Fibroblast of lung (primary cell): ENCODE measurements around the gene PBLD. TPM values are rescaled to one million over a fixed set of nuclear protein-coding genes. Genes with fewer than 3 reads are reported as not detected.

Experiments used
- DNase-seq, 2 donors: peaks; one replicate each; pipeline versions ENCODE4 v3.0.0 to v3.0.0-alpha.2; 2010; ENCODE audit warnings: low read depth in 2 of 2
- H2AFZ ChIP-seq: 2 replicates; pipeline ENCODE4 v1.5.1; 2012; ENCODE audit warnings: low read length, control low read depth, inconsistent platforms
- H3K27ac ChIP-seq: 2 replicates; pipeline ENCODE4 v1.5.1; 2011; ENCODE audit warnings: low read length, control low read depth; ENCODE audit not compliant: insufficient read depth
- H3K27me3 ChIP-seq: 2 replicates; pipeline ENCODE4 v1.5.1; 2011; ENCODE audit warnings: mild to moderate bottlenecking, low read length; ENCODE audit not compliant: control insufficient read depth, insufficient read depth
- H3K36me3 ChIP-seq: 2 replicates; pipeline ENCODE4 v1.5.1; 2011; ENCODE audit warnings: low read length; ENCODE audit not compliant: control insufficient read depth, insufficient read depth
- H3K4me1 ChIP-seq: 2 replicates; pipeline ENCODE4 v1.5.1; 2011; ENCODE audit warnings: low read length; ENCODE audit not compliant: control insufficient read depth, insufficient read depth; ENCODE audit errors: extremely low read depth
- H3K4me2 ChIP-seq: 2 replicates; pipeline ENCODE4 v1.5.1; 2011; ENCODE audit warnings: low read length, control low read depth; ENCODE audit not compliant: insufficient read depth; ENCODE audit errors: extremely low read depth
- H3K4me3 ChIP-seq, 4 experiments: fragments of 200-600 bp in 1 of 4; sonication (generic) in 1 of 4; replicated peaks in 1 of 4; 2 replicates each; pipeline ENCODE4 v1.5.1; 2011 to 2016; ENCODE audit warnings: low read length in 4 of 4, low read depth in 3 of 4, mild to moderate bottlenecking in 3 of 4, control low read depth in 2 of 4, inconsistent platforms in 1 of 4, mixed read lengths in 1 of 4; ENCODE audit not compliant: insufficient read depth in 1 of 4; ENCODE audit errors: control extremely low read depth in 1 of 4
- H3K79me2 ChIP-seq: 2 replicates; pipeline ENCODE4 v1.5.1; 2012; ENCODE audit warnings: mild to moderate bottlenecking, low read length, inconsistent platforms; ENCODE audit not compliant: control insufficient read depth, insufficient read depth
- H3K9ac ChIP-seq: 2 replicates; pipeline ENCODE4 v1.5.1; 2011; ENCODE audit warnings: mild to moderate bottlenecking, low read length, control low read depth; ENCODE audit not compliant: insufficient read depth
- H3K9me3 ChIP-seq: 2 replicates; pipeline ENCODE4 v1.5.1; 2012; ENCODE audit warnings: low read depth, low read length; ENCODE audit not compliant: control insufficient read depth, insufficient read depth
- H4K20me1 ChIP-seq: 2 replicates; pipeline ENCODE4 v1.5.1; 2011; ENCODE audit warnings: low read length; ENCODE audit not compliant: control insufficient read depth, insufficient read depth; ENCODE audit errors: extremely low read depth
- CTCF ChIP-seq, 2 donors: IDR thresholded peaks in 1 of 2; conservative IDR thresholded peaks in 1 of 2; 1 replicate in 1 of 2; 2 replicates in 1 of 2; pipeline ENCODE4 v1.5.1; 2011 to 2012; ENCODE audit warnings: low read length in 2 of 2, control low read depth in 1 of 2, inconsistent platforms in 1 of 2, low read depth in 1 of 2, mild to moderate bottlenecking in 1 of 2
- EZH2 ChIP-seq: IDR thresholded peaks from 2 replicates; pipeline ENCODE4 v1.5.1; 2012; ENCODE audit warnings: low read length, control low read depth, mild to moderate bottlenecking; ENCODE audit errors: missing control alignments
- polyA plus RNA-seq, 2 donors: library from polyadenylated mRNA; depleted of rRNA in 1 of 2; stranded (reverse) in 1 of 2; unstranded in 1 of 2; fragments of >200 nt; gene quantifications; 2 replicates each; pipeline ENCODE4 v1.2.1, GENCODE V29; 2011 to 2012; ENCODE audit warnings: missing spikeins in 1 of 2
- total RNA-seq: library from RNA; depleted of rRNA; stranded (reverse); fragments of >200 nt; gene quantifications from 2 replicates; pipeline ENCODE4 v1.2.1, GENCODE V29; 2014

Gene PBLD
- total and polyA plus RNA-seq, 2 donors (not counting 1 experiment from before 2014, with no cell fraction given) = 1.3 to 5.1 TPM

- Histone ChIP-seq H3K4me1 (no peaks in the 10 kb centered on the region), H3K27ac (no peak overlapping the region), H3K9ac (no peak overlapping the region), H2AFZ (no peak overlapping the region), H3K27me3 (no peaks in the 10 kb centered on the region), H3K4me3 (no peak overlapping the region), H4K20me1 (no peaks in the 10 kb centered on the region), H3K79me2 (peaks cover 47% of the 10 kb centered on the region), H3K36me3 (peaks cover 14% of the 10 kb centered on the region), H3K4me2 (no peak overlapping the region), H3K9me3 (no peaks in the 10 kb centered on the region)
- no peak for DNase-seq
- TF ChIP-seq CTCF (conservative IDR thresholded peaks at IDR 0.05 in 1 of 2, IDR thresholded peaks at IDR 0.05 in 1 of 2; ENCODE audit: low read depth in 1 of 2, low read length in 2 of 2) (no peak), EZH2 (no peak)
Measured at GRCh38 chr10:68342909-68343516, 10.3 kb upstream of the PBLD start.

GRCh38 chr10:68340358-68341080, 7.8 kb upstream of the PBLD start:
- no peak for DNase-seq
- Histone ChIP-seq H3K4me2 (no peak overlapping the region), H3K79me2 (peaks cover 72% of the 10 kb centered on the region), H3K9ac (no peak overlapping the region), H2AFZ (no peak overlapping the region), H3K4me1 (peaks cover 8% of the 10 kb centered on the region), H4K20me1 (peaks cover 18% of the 10 kb centered on the region), H3K27me3 (no peaks in the 10 kb centered on the region), H3K9me3 (no peaks in the 10 kb centered on the region), H3K36me3 (peaks cover 13% of the 10 kb centered on the region), H3K27ac (no peak overlapping the region), H3K4me3 (no peak overlapping the region)
- TF ChIP-seq EZH2 (no peak), CTCF (conservative IDR thresholded peaks at IDR 0.05 in 1 of 2, IDR thresholded peaks at IDR 0.05 in 1 of 2; ENCODE audit: low read depth in 1 of 2, low read length in 2 of 2) (no peak)

GRCh38 chr10:68336754-68337351, 4.1 kb upstream of the PBLD start:
- H3K4me3 ChIP-seq = peak overlapping the region; percentile 32 to 94 (median 91)
- peaks cover 8% of the 10 kb centered on the region for H3K4me1 ChIP-seq
- TF ChIP-seq EZH2 (no peak), CTCF (conservative IDR thresholded peaks at IDR 0.05 in 1 of 2, IDR thresholded peaks at IDR 0.05 in 1 of 2; ENCODE audit: low read depth in 1 of 2, low read length in 2 of 2) (no peak)
- H3K27me3 ChIP-seq = no peaks in the 10 kb centered on the region
- no peak for DNase-seq
- no peaks in the 10 kb centered on the region for H3K9me3 ChIP-seq
- no peak overlapping the region for H3K27ac ChIP-seq
- no peak overlapping the region for H2AFZ ChIP-seq
- H3K79me2 ChIP-seq = peaks cover 99% of the 10 kb centered on the region
- H3K36me3 ChIP-seq = peaks cover 5% of the 10 kb centered on the region
- H4K20me1 ChIP-seq = peaks cover 19% of the 10 kb centered on the region
- H3K4me2 ChIP-seq = peak overlapping the region; percentile 91
- no peak overlapping the region for H3K9ac ChIP-seq
